Neuronal stem cell (in vitro differentiated cells): ENCODE results near the gene PIP5K1C.

Experiments
- DNase-seq: peaks from one replicate; pipeline ENCODE4 v3.0.0-alpha.2; 2013; ENCODE audit warnings: low spot score
- H2AFZ ChIP-seq: one replicate; pipeline ENCODE4 v1.6.1; 2013; ENCODE audit warnings: mild to moderate bottlenecking, low read length, inconsistent platforms
- H2AK5ac ChIP-seq: 2 replicates; pipeline ENCODE4 v1.6.1; 2013; ENCODE audit warnings: low read depth, mild to moderate bottlenecking, inconsistent platforms, low read length, moderate library complexity, mixed read lengths
- H2BK120ac ChIP-seq: 2 replicates; pipeline ENCODE4 v1.6.1; 2013; ENCODE audit warnings: low read depth, mild to moderate bottlenecking, inconsistent platforms, low read length, moderate library complexity, mixed read lengths
- H2BK12ac ChIP-seq: one replicate; pipeline ENCODE4 v1.6.1; 2013; ENCODE audit warnings: low read length, inconsistent platforms
- H2BK15ac ChIP-seq: 2 replicates; pipeline ENCODE4 v1.6.1; 2013; ENCODE audit warnings: mild to moderate bottlenecking, low read length, inconsistent platforms, mixed read lengths
- H2BK5ac ChIP-seq: one replicate; pipeline ENCODE4 v1.6.1; 2013; ENCODE audit warnings: inconsistent platforms, mild to moderate bottlenecking, low read length, moderate library complexity
- H3K14ac ChIP-seq: one replicate; pipeline ENCODE4 v1.6.1; 2013; ENCODE audit warnings: low read length, inconsistent platforms
- H3K18ac ChIP-seq: 2 replicates; pipeline ENCODE4 v1.6.1; 2013; ENCODE audit warnings: low read length, inconsistent platforms
- H3K23ac ChIP-seq: 2 replicates; pipeline ENCODE4 v1.6.1; 2013; ENCODE audit warnings: low read depth, mild to moderate bottlenecking, mixed read lengths, low read length, inconsistent platforms; ENCODE audit not compliant: poor library complexity
- H3K27ac ChIP-seq: replicated peaks from 3 replicates; pipeline ENCODE4 v1.5.1; 2013; ENCODE audit warnings: low read length, inconsistent platforms
- H3K27me3 ChIP-seq, 3 experiments: 2 replicates each; pipeline ENCODE4 v1.6.1; 2013; ENCODE audit warnings: low read length in 3 of 3, mild to moderate bottlenecking in 2 of 3, inconsistent platforms in 1 of 3, low read depth in 1 of 3, mixed read lengths in 1 of 3, moderate library complexity in 1 of 3; ENCODE audit not compliant: control insufficient read depth in 3 of 3, insufficient read depth in 3 of 3
- H3K36me3 ChIP-seq, 2 donors: replicated peaks in 1 of 2; 2 replicates each; pipeline ENCODE4 v1.6.1; 2013; ENCODE audit warnings: low read length in 2 of 2; ENCODE audit not compliant: control insufficient read depth in 2 of 2, insufficient read depth in 2 of 2
- H3K4ac ChIP-seq: 2 replicates; pipeline ENCODE4 v1.6.1; 2013; ENCODE audit warnings: inconsistent platforms, mild to moderate bottlenecking, low read length, moderate library complexity
- H3K4me1 ChIP-seq, 2 donors: 1 replicate in 1 of 2; 2 replicates in 1 of 2; pipeline ENCODE4 v1.6.1; 2013; ENCODE audit warnings: low read length in 2 of 2, low read depth in 1 of 2; ENCODE audit not compliant: control insufficient read depth in 2 of 2, insufficient read depth in 1 of 2
- H3K4me2 ChIP-seq: one replicate; pipeline ENCODE4 v1.6.1; 2013; ENCODE audit warnings: mild to moderate bottlenecking, low read length, inconsistent platforms; ENCODE audit not compliant: insufficient read depth, poor library complexity, severe bottlenecking
- H3K4me3 ChIP-seq, 2 donors: 2 replicates each; pipeline ENCODE4 v1.5.1; 2013; ENCODE audit warnings: low read length in 2 of 2, mild to moderate bottlenecking in 2 of 2, inconsistent platforms in 1 of 2, moderate library complexity in 1 of 2
- H3K79me1 ChIP-seq: one replicate; pipeline ENCODE4 v1.6.1; 2013; ENCODE audit warnings: low read depth, mild to moderate bottlenecking, inconsistent platforms, low read length, moderate library complexity
- H3K9ac ChIP-seq: one replicate; pipeline ENCODE4 v1.6.1; 2013; ENCODE audit warnings: mild to moderate bottlenecking, low read depth, low read length, inconsistent platforms; ENCODE audit not compliant: poor library complexity
- H3K9me3 ChIP-seq, 2 donors: replicated peaks in 1 of 2; 2 replicates each; pipeline versions ENCODE3 to v1.6.1; 2013; ENCODE audit warnings: low read length in 2 of 2, mild to moderate bottlenecking in 2 of 2, inconsistent platforms in 1 of 2, low read depth in 1 of 2, mixed read lengths in 1 of 2, moderate library complexity in 1 of 2; ENCODE audit not compliant: control insufficient read depth in 2 of 2, insufficient read depth in 1 of 2
- H4K8ac ChIP-seq: one replicate; pipeline ENCODE4 v1.6.1; 2013; ENCODE audit warnings: low read depth, mild to moderate bottlenecking, inconsistent platforms, low read length, moderate library complexity
- H4K91ac ChIP-seq: one replicate; pipeline ENCODE4 v1.6.1; 2013; ENCODE audit warnings: low read length, low read depth, mild to moderate bottlenecking, inconsistent platforms; ENCODE audit not compliant: poor library complexity
- WGBS, 2 donors: extraction: QIAGEN DNeasy Blood & Tissue Kit; methylation state at CpG; one replicate each; pipeline ENCODE4 v1.1.7; 2013; ENCODE audit warnings: missing lambda C conversion rate in 2 of 2, mixed read lengths in 1 of 2; ENCODE audit not compliant: insufficient read length in 2 of 2, insufficient replicate concordance in 1 of 2; ENCODE audit errors: extremely low coverage in 2 of 2; 5-methylcytosine and 5-hydroxymethylcytosine counted together

The PIP5K1C gene

DNA sequence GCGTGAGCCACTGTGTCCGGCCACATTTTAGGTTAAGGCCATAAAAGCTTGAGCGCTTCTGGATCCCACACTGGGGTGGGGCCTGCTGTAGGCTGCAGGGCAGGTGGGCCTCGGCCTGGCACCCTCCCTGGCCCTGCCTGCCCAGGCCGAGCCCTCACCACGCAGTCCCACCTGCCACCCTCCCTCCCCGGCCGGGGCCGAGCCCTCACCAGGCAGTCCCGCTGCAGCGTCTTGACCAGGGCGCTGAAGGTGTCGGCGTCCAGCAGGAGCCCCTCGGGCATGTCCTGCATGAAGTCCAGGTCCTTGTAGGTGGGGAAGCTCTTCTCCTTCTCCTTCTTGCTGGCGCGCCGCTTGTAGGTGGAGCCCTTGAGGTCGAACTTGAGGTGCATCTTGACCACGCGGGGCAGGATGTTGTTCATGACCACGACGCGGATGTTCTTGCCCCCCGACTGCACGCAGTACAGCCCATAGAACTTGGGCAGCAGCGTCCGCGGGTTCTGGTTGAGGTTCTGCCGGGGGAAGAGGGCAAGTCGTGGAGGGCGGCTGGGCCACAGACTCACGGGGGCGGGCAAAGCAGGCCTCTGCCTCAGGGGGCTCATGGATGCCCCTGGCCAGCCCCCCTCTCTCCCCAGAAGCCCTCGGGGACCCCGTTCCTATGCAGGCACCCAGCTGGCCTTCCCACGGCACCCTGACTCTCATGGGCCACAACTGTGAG is 47.0 kb downstream of the PIP5K1C start:
- no CpG with 5 or more reads among the region's 37 CpGs for WGBS, 2 donors
- Histone ChIP-seq H3K27ac (no peak overlapping the region), H3K4me1 (no peaks in the 10 kb centered on the region), H3K27me3 (no peaks in the 10 kb centered on the region), H3K36me3 (peaks cover 35 to 61% of the 10 kb centered on the region in 2 donors), H2BK120ac (no peak overlapping the region), H3K23ac (peak overlapping the region; percentile 55), H2BK5ac (no peak overlapping the region), H4K8ac (no peak overlapping the region), H3K9ac (peak overlapping the region; percentile 70), H3K9me3 (peaks cover 0 to 4% of the 10 kb centered on the region in 2 donors), H2BK12ac (no peak overlapping the region), H3K18ac (no peak overlapping the region), H4K91ac (no peak overlapping the region), H3K4me2 (no peak overlapping the region), H2AFZ (no peak overlapping the region), H3K14ac (no peak overlapping the region), H2AK5ac (no peak overlapping the region), H3K79me1 (peaks cover 6% of the 10 kb centered on the region), H3K4ac (no peak overlapping the region), H2BK15ac (no peak overlapping the region), H3K4me3 (no peak overlapping the region)
- no peak for DNase-seq

GRCh38 chr19:3652422-3652821 is 47.8 kb downstream of the PIP5K1C start:
- H3K23ac ChIP-seq: no peak overlapping the region
- no peak overlapping the region for H3K4me2 ChIP-seq
- no peak for DNase-seq
- no peak overlapping the region for H3K4me3 ChIP-seq
- no peak overlapping the region for H3K27ac ChIP-seq
- no peak overlapping the region for H2AK5ac ChIP-seq
- H4K8ac ChIP-seq: no peak overlapping the region
- H2AFZ ChIP-seq: no peak overlapping the region
- H3K36me3 ChIP-seq: peaks cover 30 to 57% of the 10 kb centered on the region in 2 donors
- no CpG with 5 or more reads among the region's 14 CpGs for WGBS, 2 donors
- H3K9me3 ChIP-seq: peaks cover 0 to 4% of the 10 kb centered on the region in 2 donors
- H3K9ac ChIP-seq: no peak overlapping the region
- H3K18ac ChIP-seq: no peak overlapping the region
- H3K79me1 ChIP-seq: peaks cover 6% of the 10 kb centered on the region
- no peak overlapping the region for H2BK120ac ChIP-seq
- H3K4ac ChIP-seq: no peak overlapping the region
- H3K14ac ChIP-seq: no peak overlapping the region
- H2BK15ac ChIP-seq: no peak overlapping the region
- H3K27me3 ChIP-seq: no peaks in the 10 kb centered on the region
- no peak overlapping the region for H2BK12ac ChIP-seq
- H2BK5ac ChIP-seq: no peak overlapping the region
- no peaks in the 10 kb centered on the region for H3K4me1 ChIP-seq
- no peak overlapping the region for H4K91ac ChIP-seq

DNA sequence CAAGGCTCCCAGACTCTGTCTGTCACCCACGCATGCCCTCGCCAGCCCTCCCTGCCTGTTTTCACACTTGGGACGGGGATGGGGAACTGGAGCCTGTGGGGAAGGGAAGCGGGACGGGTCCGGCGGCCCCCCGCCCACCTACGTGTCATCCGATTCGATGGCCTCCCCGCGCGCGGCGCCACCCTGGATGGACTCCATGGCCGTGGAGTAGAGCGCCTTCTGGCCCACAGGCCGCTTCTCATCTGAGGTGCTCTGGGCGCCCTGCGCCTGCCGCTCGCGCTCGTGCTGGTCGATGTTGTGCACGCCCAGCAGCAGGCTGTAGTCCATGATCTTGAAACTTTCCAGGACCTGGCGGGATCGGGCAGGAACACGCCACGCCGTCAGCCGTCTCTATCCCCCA is 48.6 kb downstream of the PIP5K1C start:
- no peak overlapping the region for H2BK15ac ChIP-seq
- no CpG with 5 or more reads among the region's 33 CpGs for WGBS, 2 donors

GRCh38 chr19:3649888-3650287 is 50.4 kb downstream of the PIP5K1C start:
- Histone ChIP-seq H4K91ac (no peak overlapping the region), H3K79me1 (peaks cover 6% of the 10 kb centered on the region), H3K14ac (peak overlapping the region; percentile 38), H2BK15ac (no peak overlapping the region), H3K9me3 (no peaks in the 10 kb centered on the region), H2AFZ (no peak overlapping the region), H3K4me3 (no peak overlapping the region), H3K27ac (no peak overlapping the region), H2BK120ac (no peak overlapping the region), H3K18ac (no peak overlapping the region), H2BK5ac (no peak overlapping the region), H3K23ac (no peak overlapping the region), H3K9ac (no peak overlapping the region), H2AK5ac (no peak overlapping the region), H3K27me3 (no peaks in the 10 kb centered on the region), H2BK12ac (no peak overlapping the region), H4K8ac (peak overlapping the region; percentile 3), H3K4me1 (no peaks in the 10 kb centered on the region), H3K4me2 (no peak overlapping the region), H3K4ac (no peak overlapping the region), H3K36me3 (peaks cover 25 to 52% of the 10 kb centered on the region in 2 donors)
- DNase-seq: no peak
- WGBS, 2 donors: no CpG with 5 or more reads among the region's 16 CpGs

More for the DNA sequence above, 48.6 kb downstream of the PIP5K1C start:
- H3K36me3 ChIP-seq: peaks cover 24 to 51% of the 10 kb centered on the region in 2 donors
- H3K79me1 ChIP-seq: peaks cover 6% of the 10 kb centered on the region
- no peak overlapping the region for H3K18ac ChIP-seq
- no peak overlapping the region for H2AK5ac ChIP-seq
- peak overlapping the region; percentile 66 for H2BK5ac ChIP-seq
- H3K27me3 ChIP-seq: no peaks in the 10 kb centered on the region
- H3K9me3 ChIP-seq: no peaks in the 10 kb centered on the region
- DNase-seq: no peak
- H4K91ac ChIP-seq: no peak overlapping the region
- no peak overlapping the region for H3K23ac ChIP-seq
- H3K14ac ChIP-seq: no peak overlapping the region
- no peak overlapping the region for H4K8ac ChIP-seq
- no peak overlapping the region for H3K4ac ChIP-seq
- H2BK120ac ChIP-seq: no peak overlapping the region
- no peak overlapping the region for H3K27ac ChIP-seq
- no peak overlapping the region for H2AFZ ChIP-seq
- no peaks in the 10 kb centered on the region for H3K4me1 ChIP-seq
- H2BK12ac ChIP-seq: no peak overlapping the region
- H3K4me3 ChIP-seq: no peak overlapping the region
- no peak overlapping the region for H3K9ac ChIP-seq
- no peak overlapping the region for H3K4me2 ChIP-seq
